ENCODE measurements around the gene KIF26A.

DNA sequence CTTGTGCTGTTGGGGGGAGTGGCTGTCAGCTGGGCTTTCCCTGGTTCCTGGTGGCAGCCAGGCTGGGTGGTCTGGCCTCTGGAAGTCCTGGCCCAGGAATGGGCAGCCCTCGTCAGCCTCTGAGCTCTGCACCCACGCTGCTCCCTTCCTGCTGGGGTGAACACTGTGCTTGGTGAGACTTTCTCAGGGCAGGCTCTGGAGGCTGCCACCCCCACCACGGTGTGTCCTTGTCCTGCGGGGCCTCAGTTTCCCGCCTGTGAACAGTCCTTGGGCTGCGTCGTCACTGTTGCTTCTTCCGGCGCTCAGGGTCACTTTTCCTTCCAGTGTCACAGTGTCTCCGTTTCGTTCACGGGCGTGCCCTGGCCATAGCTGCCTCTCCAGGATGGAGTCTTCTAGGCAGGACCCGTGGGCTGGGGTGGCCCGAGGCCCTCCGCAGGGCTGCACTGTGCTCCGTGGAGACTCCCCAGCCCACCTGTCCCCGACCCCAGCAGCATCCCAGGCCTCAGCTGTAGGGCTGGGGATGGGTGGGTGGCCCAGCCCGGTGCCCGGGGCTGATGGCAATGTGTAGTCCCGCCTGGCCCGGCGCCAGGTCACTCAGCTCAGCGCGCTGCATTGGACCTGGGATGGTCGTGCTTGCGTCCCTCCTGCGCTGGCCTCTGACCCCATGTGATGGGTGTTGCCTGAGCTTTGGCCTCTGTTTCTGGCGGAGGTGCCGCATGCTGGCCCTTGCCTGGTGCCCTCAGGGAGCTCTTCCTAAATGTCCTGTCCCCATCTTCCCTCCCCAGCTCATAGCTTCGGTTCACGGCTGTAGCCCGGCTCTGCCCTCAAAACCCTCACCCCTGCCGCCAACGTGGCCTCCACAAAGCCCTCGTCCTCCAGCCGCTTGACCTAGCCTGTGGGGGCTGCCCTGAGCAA, 6.8 kb downstream of the KIF26A start:
- no peak for TF ChIP-seq POLR2A (IDR thresholded peaks at IDR 0.05; ENCODE audit: low read depth)
- TF ChIP-seq, protein P1, sequence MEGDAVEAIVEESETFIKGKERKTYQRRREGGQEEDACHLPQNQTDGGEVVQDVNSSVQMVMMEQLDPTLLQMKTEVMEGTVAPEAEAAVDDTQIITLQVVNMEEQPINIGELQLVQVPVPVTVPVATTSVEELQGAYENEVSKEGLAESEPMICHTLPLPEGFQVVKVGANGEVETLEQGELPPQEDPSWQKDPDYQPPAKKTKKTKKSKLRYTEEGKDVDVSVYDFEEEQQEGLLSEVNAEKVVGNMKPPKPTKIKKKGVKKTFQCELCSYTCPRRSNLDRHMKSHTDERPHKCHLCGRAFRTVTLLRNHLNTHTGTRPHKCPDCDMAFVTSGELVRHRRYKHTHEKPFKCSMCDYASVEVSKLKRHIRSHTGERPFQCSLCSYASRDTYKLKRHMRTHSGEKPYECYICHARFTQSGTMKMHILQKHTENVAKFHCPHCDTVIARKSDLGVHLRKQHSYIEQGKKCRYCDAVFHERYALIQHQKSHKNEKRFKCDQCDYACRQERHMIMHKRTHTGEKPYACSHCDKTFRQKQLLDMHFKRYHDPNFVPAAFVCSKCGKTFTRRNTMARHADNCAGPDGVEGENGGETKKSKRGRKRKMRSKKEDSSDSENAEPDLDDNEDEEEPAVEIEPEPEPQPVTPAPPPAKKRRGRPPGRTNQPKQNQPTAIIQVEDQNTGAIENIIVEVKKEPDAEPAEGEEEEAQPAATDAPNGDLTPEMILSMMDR (IDR thresholded peaks at IDR 0.05): no peak
- TF ChIP-seq POLR2AphosphoS5 (IDR thresholded peaks at IDR 0.05): no peak
- no peak for TF ChIP-seq EP300 (IDR thresholded peaks at IDR 0.05)

Measured in esophagus muscularis mucosa (tissue), 4 donors.